Neuronal stem cell (in vitro differentiated cells): ENCODE measurements around the gene HHIPL1.

Experiments
- DNase-seq: peaks from one replicate; pipeline ENCODE4 v3.0.0-alpha.2; 2013; ENCODE audit warnings: low spot score
- H2AFZ ChIP-seq: one replicate; pipeline ENCODE4 v1.6.1; 2013; ENCODE audit warnings: mild to moderate bottlenecking, low read length, inconsistent platforms
- H2AK5ac ChIP-seq: 2 replicates; pipeline ENCODE4 v1.6.1; 2013; ENCODE audit warnings: low read depth, mild to moderate bottlenecking, inconsistent platforms, low read length, moderate library complexity, mixed read lengths
- H2BK120ac ChIP-seq: 2 replicates; pipeline ENCODE4 v1.6.1; 2013; ENCODE audit warnings: low read depth, mild to moderate bottlenecking, inconsistent platforms, low read length, moderate library complexity, mixed read lengths
- H2BK12ac ChIP-seq: one replicate; pipeline ENCODE4 v1.6.1; 2013; ENCODE audit warnings: low read length, inconsistent platforms
- H2BK15ac ChIP-seq: 2 replicates; pipeline ENCODE4 v1.6.1; 2013; ENCODE audit warnings: mild to moderate bottlenecking, low read length, inconsistent platforms, mixed read lengths
- H2BK5ac ChIP-seq: one replicate; pipeline ENCODE4 v1.6.1; 2013; ENCODE audit warnings: inconsistent platforms, mild to moderate bottlenecking, low read length, moderate library complexity
- H3K14ac ChIP-seq: one replicate; pipeline ENCODE4 v1.6.1; 2013; ENCODE audit warnings: low read length, inconsistent platforms
- H3K18ac ChIP-seq: 2 replicates; pipeline ENCODE4 v1.6.1; 2013; ENCODE audit warnings: low read length, inconsistent platforms
- H3K23ac ChIP-seq: 2 replicates; pipeline ENCODE4 v1.6.1; 2013; ENCODE audit warnings: low read depth, mild to moderate bottlenecking, mixed read lengths, low read length, inconsistent platforms; ENCODE audit not compliant: poor library complexity
- H3K27ac ChIP-seq: replicated peaks from 3 replicates; pipeline ENCODE4 v1.5.1; 2013; ENCODE audit warnings: low read length, inconsistent platforms
- H3K27me3 ChIP-seq, 3 experiments: 2 replicates each; pipeline ENCODE4 v1.6.1; 2013; ENCODE audit warnings: low read length in 3 of 3, mild to moderate bottlenecking in 2 of 3, inconsistent platforms in 1 of 3, low read depth in 1 of 3, mixed read lengths in 1 of 3, moderate library complexity in 1 of 3; ENCODE audit not compliant: control insufficient read depth in 3 of 3, insufficient read depth in 3 of 3
- H3K36me3 ChIP-seq, 2 donors: replicated peaks in 1 of 2; 2 replicates each; pipeline ENCODE4 v1.6.1; 2013; ENCODE audit warnings: low read length in 2 of 2; ENCODE audit not compliant: control insufficient read depth in 2 of 2, insufficient read depth in 2 of 2
- H3K4ac ChIP-seq: 2 replicates; pipeline ENCODE4 v1.6.1; 2013; ENCODE audit warnings: inconsistent platforms, mild to moderate bottlenecking, low read length, moderate library complexity
- H3K4me1 ChIP-seq, 2 donors: 1 replicate in 1 of 2; 2 replicates in 1 of 2; pipeline ENCODE4 v1.6.1; 2013; ENCODE audit warnings: low read length in 2 of 2, low read depth in 1 of 2; ENCODE audit not compliant: control insufficient read depth in 2 of 2, insufficient read depth in 1 of 2
- H3K4me2 ChIP-seq: one replicate; pipeline ENCODE4 v1.6.1; 2013; ENCODE audit warnings: mild to moderate bottlenecking, low read length, inconsistent platforms; ENCODE audit not compliant: insufficient read depth, poor library complexity, severe bottlenecking
- H3K4me3 ChIP-seq, 2 donors: 2 replicates each; pipeline ENCODE4 v1.5.1; 2013; ENCODE audit warnings: low read length in 2 of 2, mild to moderate bottlenecking in 2 of 2, inconsistent platforms in 1 of 2, moderate library complexity in 1 of 2
- H3K79me1 ChIP-seq: one replicate; pipeline ENCODE4 v1.6.1; 2013; ENCODE audit warnings: low read depth, mild to moderate bottlenecking, inconsistent platforms, low read length, moderate library complexity
- H3K9ac ChIP-seq: one replicate; pipeline ENCODE4 v1.6.1; 2013; ENCODE audit warnings: mild to moderate bottlenecking, low read depth, low read length, inconsistent platforms; ENCODE audit not compliant: poor library complexity
- H3K9me3 ChIP-seq, 2 donors: replicated peaks in 1 of 2; 2 replicates each; pipeline versions ENCODE3 to v1.6.1; 2013; ENCODE audit warnings: low read length in 2 of 2, mild to moderate bottlenecking in 2 of 2, inconsistent platforms in 1 of 2, low read depth in 1 of 2, mixed read lengths in 1 of 2, moderate library complexity in 1 of 2; ENCODE audit not compliant: control insufficient read depth in 2 of 2, insufficient read depth in 1 of 2
- H4K8ac ChIP-seq: one replicate; pipeline ENCODE4 v1.6.1; 2013; ENCODE audit warnings: low read depth, mild to moderate bottlenecking, inconsistent platforms, low read length, moderate library complexity
- H4K91ac ChIP-seq: one replicate; pipeline ENCODE4 v1.6.1; 2013; ENCODE audit warnings: low read length, low read depth, mild to moderate bottlenecking, inconsistent platforms; ENCODE audit not compliant: poor library complexity
- WGBS, 2 donors: extraction: QIAGEN DNeasy Blood & Tissue Kit; methylation state at CpG; one replicate each; pipeline ENCODE4 v1.1.7; 2013; ENCODE audit warnings: missing lambda C conversion rate in 2 of 2, mixed read lengths in 1 of 2; ENCODE audit not compliant: insufficient read length in 2 of 2, insufficient replicate concordance in 1 of 2; ENCODE audit errors: extremely low coverage in 2 of 2; 5-methylcytosine and 5-hydroxymethylcytosine counted together

Gene HHIPL1

GRCh38 chr14:99716850-99717681 lies 72.1 kb downstream of the HHIPL1 start:
- H2BK120ac ChIP-seq, result peak overlapping the region; percentile 21
- peaks cover 0 to 3% of the 10 kb centered on the region in 2 donors for H3K9me3 ChIP-seq
- H3K36me3 ChIP-seq, result no peaks in the 10 kb centered on the region
- peak overlapping the region; percentile 34 for H3K23ac ChIP-seq
- H4K91ac ChIP-seq, result no peak overlapping the region
- peak overlapping the region; percentile 95 for H3K14ac ChIP-seq
- peak overlapping the region; percentile 71 for H2AK5ac ChIP-seq
- no peaks in the 10 kb centered on the region for H3K27me3 ChIP-seq
- H2BK12ac ChIP-seq, result peak overlapping the region; percentile 41
- H3K18ac ChIP-seq, result peak overlapping the region; percentile 76
- H3K27ac ChIP-seq, result no peak overlapping the region
- H3K79me1 ChIP-seq, result no peaks in the 10 kb centered on the region
- DNase-seq, result no peak
- no CpG with 5 or more reads among the region's 14 CpGs for WGBS, 2 donors
- H2BK5ac ChIP-seq, result no peak overlapping the region
- no peak overlapping the region for H3K4ac ChIP-seq
- H3K4me1 ChIP-seq, result peaks cover 0 to under 1% of the 10 kb centered on the region in 2 donors
- no peak overlapping the region for H3K9ac ChIP-seq
- no peak overlapping the region for H4K8ac ChIP-seq
- H3K4me3 ChIP-seq, result no peak overlapping the region
- H2AFZ ChIP-seq, result no peak overlapping the region
- peak overlapping the region; percentile 45 for H2BK15ac ChIP-seq
- H3K4me2 ChIP-seq, result no peak overlapping the region

GRCh38 chr14:99717682-99718013 lies 72.7 kb downstream of the HHIPL1 start:
- peaks cover 0 to 1% of the 10 kb centered on the region in 2 donors for H3K4me1 ChIP-seq
- H2BK120ac ChIP-seq, result peak overlapping the region; percentile 21
- H4K91ac ChIP-seq, result no peak overlapping the region
- H3K27ac ChIP-seq, result no peak overlapping the region
- no peaks in the 10 kb centered on the region for H3K27me3 ChIP-seq
- H3K9ac ChIP-seq, result no peak overlapping the region
- H3K4me2 ChIP-seq, result no peak overlapping the region
- no peak overlapping the region for H3K4ac ChIP-seq
- peak overlapping the region; percentile 45 for H2BK15ac ChIP-seq
- no peak overlapping the region for H3K4me3 ChIP-seq
- H3K79me1 ChIP-seq, result no peaks in the 10 kb centered on the region
- H3K23ac ChIP-seq, result peak overlapping the region; percentile 34
- no CpG with 5 or more reads among the region's 5 CpGs for WGBS, 2 donors
- no peak overlapping the region for H2BK5ac ChIP-seq
- no peak for DNase-seq
- H3K9me3 ChIP-seq, result no peaks in the 10 kb centered on the region
- no peaks in the 10 kb centered on the region for H3K36me3 ChIP-seq
- peak overlapping the region; percentile 41 for H2BK12ac ChIP-seq
- H3K14ac ChIP-seq, result peak overlapping the region; percentile 95
- H3K18ac ChIP-seq, result peak overlapping the region; percentile 76
- H2AFZ ChIP-seq, result no peak overlapping the region
- no peak overlapping the region for H4K8ac ChIP-seq
- peak overlapping the region; percentile 71 for H2AK5ac ChIP-seq

GRCh38 chr14:99718031-99718810 lies 73.3 kb downstream of the HHIPL1 start:
- Histone ChIP-seq H3K4me1 (peaks cover 0 to 1% of the 10 kb centered on the region in 2 donors), H4K8ac (no peak overlapping the region), H2AFZ (peak overlapping the region; percentile 12), H3K14ac (no peak overlapping the region), H3K4me2 (no peak overlapping the region), H2BK12ac (peak overlapping the region; percentile 41), H3K36me3 (no peaks in the 10 kb centered on the region), H3K18ac (peak overlapping the region; percentile 2), H3K27ac (no peak overlapping the region), H3K9me3 (no peaks in the 10 kb centered on the region), H2BK15ac (peak overlapping the region; percentile 45), H2AK5ac (peak overlapping the region; percentile 71), H3K4me3 (no peak overlapping the region), H2BK5ac (no peak overlapping the region), H3K9ac (no peak overlapping the region), H4K91ac (no peak overlapping the region), H3K23ac (no peak overlapping the region), H3K27me3 (no peaks in the 10 kb centered on the region), H2BK120ac (peak overlapping the region; percentile 21), H3K4ac (no peak overlapping the region), H3K79me1 (no peaks in the 10 kb centered on the region)
- no CpG with 5 or more reads among the region's 14 CpGs for WGBS, 2 donors
- DNase-seq, result no peak

- H2BK12ac ChIP-seq, result no peak overlapping the region
- no peak overlapping the region for H3K9ac ChIP-seq
- H3K4me2 ChIP-seq, result no peak overlapping the region
- H2BK120ac ChIP-seq, result no peak overlapping the region
- no peak overlapping the region for H3K23ac ChIP-seq
- peaks cover 0 to 2% of the 10 kb centered on the region in 2 donors for H3K4me1 ChIP-seq
- no peak overlapping the region for H4K8ac ChIP-seq
- no peak overlapping the region for H3K27ac ChIP-seq
- no peak for DNase-seq
- no peaks in the 10 kb centered on the region for H3K79me1 ChIP-seq
- no peak overlapping the region for H2BK5ac ChIP-seq
- H3K4ac ChIP-seq, result no peak overlapping the region
- H3K36me3 ChIP-seq, result no peaks in the 10 kb centered on the region
- H3K27me3 ChIP-seq, result no peaks in the 10 kb centered on the region
- no peak overlapping the region for H4K91ac ChIP-seq
- WGBS, 2 donors, result no CpG with 5 or more reads among the region's 5 CpGs
- no peak overlapping the region for H2AFZ ChIP-seq
- H2AK5ac ChIP-seq, result no peak overlapping the region
- no peak overlapping the region for H2BK15ac ChIP-seq
- no peak overlapping the region for H3K14ac ChIP-seq
- H3K18ac ChIP-seq, result no peak overlapping the region
- no peak overlapping the region for H3K4me3 ChIP-seq
- H3K9me3 ChIP-seq, result no peaks in the 10 kb centered on the region
These were observed 73.9 kb downstream of the HHIPL1 start for GRCh38 chr14:99718811-99719192.
